GM12872 (cell line): ENCODE data around the gene ESYT2.

ENCODE experiments used
- CTCF ChIP-seq: IDR thresholded peaks from 3 replicates; pipeline ENCODE4 v1.5.1; 2011; ENCODE audit warnings: low read depth, mild to moderate bottlenecking, low read length, moderate library complexity; ENCODE audit not compliant: insufficient read depth

The ESYT2 gene

DNA sequence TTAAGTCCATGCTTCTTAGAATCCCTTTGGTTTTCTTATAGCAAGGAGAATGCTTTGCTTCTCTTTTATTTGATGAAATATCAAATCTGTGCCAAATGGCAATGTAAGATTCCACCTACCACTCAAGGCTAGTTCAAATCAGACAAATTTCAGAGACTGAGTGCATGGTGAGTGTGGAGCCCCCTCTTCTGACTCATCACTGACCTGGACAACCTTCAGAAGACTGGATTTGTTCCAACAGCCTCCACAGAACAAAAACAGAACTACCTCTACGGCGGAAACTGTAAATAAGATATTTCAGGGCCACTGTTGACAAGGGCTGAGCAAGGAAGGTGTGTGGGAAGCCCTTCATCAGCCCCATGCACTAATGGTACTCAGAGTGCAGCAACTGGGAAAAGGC, 145.8 kb downstream of the ESYT2 start:
- TF ChIP-seq CTCF = no peak

DNA sequence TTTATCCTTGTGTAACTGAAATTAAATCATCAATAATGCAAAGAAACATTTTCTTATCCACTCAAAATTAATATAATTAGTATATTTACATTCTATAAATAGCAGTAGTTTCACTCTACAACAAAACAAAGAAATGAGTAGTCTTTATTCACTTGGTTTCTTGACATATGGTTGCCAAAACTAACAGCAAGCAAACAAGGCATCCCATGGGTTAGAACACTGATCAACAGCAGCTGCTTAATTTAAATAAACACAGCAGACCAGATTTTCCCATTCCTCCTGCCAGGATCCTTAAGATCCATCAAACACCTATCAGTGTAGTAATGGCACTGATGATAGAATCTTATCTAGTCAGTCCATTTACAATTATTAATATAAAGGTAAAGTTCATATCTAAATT, 146.9 kb downstream of the ESYT2 start:
- no peak for TF ChIP-seq CTCF
